ENCODE measurements around the gene LEF1.

The LEF1 gene

GRCh38 chr4:108087293-108087967 lies 81.3 kb downstream of the LEF1 start:
- Histone ChIP-seq H3K27me3 (no peaks in the 10 kb centered on the region), H3K36me3 (no peaks in the 10 kb centered on the region), H3K9me3 (no peaks in the 10 kb centered on the region), H3K4me1 (no peaks in the 10 kb centered on the region), H3K4me3 (no peak overlapping the region), H3K27ac (no peak overlapping the region)
- DNase-seq, result no peak
- no peak for TF ChIP-seq CTCF (IDR thresholded peaks at IDR 0.05)
- intact Hi-C loops (cut with DNase I; ENCODE audit: low total_unique reads), result no loop called here

GRCh38 chr4:108081256-108081655 lies 87.5 kb downstream of the LEF1 start:
- intact Hi-C loops (cut with DNase I; ENCODE audit: low total_unique reads), result no loop called here
- TF ChIP-seq CTCF (IDR thresholded peaks at IDR 0.05), result no peak
- Histone ChIP-seq H3K4me3 (no peak overlapping the region), H3K27me3 (no peaks in the 10 kb centered on the region), H3K36me3 (no peaks in the 10 kb centered on the region), H3K9me3 (no peaks in the 10 kb centered on the region), H3K4me1 (no peaks in the 10 kb centered on the region), H3K27ac (no peak overlapping the region)
- no peak for DNase-seq

DNA sequence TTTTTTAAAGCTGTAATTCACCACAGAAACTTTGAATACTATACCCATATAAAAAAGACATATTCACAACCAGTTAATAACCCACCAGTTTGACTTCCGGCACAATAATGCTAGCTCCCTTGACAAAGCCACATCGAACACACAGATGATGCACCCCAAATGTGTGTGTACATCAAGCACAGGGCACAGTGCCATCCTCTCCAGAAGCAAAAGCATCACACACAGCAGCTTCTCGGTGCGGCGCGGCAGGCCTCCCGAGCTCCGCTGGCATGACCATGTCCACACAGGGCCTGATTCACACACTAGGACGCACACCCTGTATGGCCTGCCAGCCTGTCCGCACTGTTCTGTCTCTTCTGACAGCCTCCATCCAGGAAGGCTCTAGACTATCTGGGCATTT lies 88.0 kb downstream of the LEF1 start:
- Histone ChIP-seq H3K9me3 (no peaks in the 10 kb centered on the region), H3K4me1 (no peaks in the 10 kb centered on the region), H3K4me3 (no peak overlapping the region), H3K27ac (no peak overlapping the region), H3K36me3 (no peaks in the 10 kb centered on the region), H3K27me3 (no peaks in the 10 kb centered on the region)
- no peak for DNase-seq
- TF ChIP-seq CTCF (IDR thresholded peaks at IDR 0.05), result no peak
- intact Hi-C loops (cut with DNase I; ENCODE audit: low total_unique reads), result no loop called here

- Histone ChIP-seq H3K4me3 (no peak overlapping the region), H3K36me3 (no peaks in the 10 kb centered on the region), H3K9me3 (no peaks in the 10 kb centered on the region), H3K27me3 (no peaks in the 10 kb centered on the region), H3K27ac (no peak overlapping the region), H3K4me1 (no peaks in the 10 kb centered on the region)
- intact Hi-C loops (cut with DNase I; ENCODE audit: low total_unique reads), result no loop called here
- no peak for DNase-seq
- no peak for TF ChIP-seq CTCF (IDR thresholded peaks at IDR 0.05)
Measured at GRCh38 chr4:108078024-108078733, 90.6 kb downstream of the LEF1 start.

DNA sequence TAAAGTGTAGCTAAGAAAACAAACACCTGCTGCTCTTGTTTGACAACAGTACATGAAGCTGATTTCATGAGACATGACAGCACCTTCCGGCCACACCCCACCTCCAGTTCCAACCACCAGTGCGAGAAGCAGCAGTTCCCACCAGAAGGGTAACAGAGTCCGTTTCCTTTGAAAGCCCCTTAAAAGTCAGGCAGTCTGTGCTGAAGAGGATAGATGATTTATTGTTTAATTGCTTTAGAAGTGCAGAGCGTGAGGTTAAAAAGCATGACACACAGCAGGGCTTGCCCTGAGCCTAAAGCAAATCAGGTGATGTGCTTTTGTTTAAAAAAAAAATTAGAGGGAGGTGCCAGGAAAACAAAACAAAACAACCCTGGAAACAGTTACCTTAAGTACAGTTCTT lies 96.4 kb downstream of the LEF1 start:
- no peak for TF ChIP-seq CTCF (IDR thresholded peaks at IDR 0.05)
- no peaks in the 10 kb centered on the region for H3K9me3 ChIP-seq
- H3K4me3 ChIP-seq, result no peak overlapping the region
- no peaks in the 10 kb centered on the region for H3K4me1 ChIP-seq
- intact Hi-C loops (cut with DNase I; ENCODE audit: low total_unique reads), result no loop called here
- H3K36me3 ChIP-seq, result no peaks in the 10 kb centered on the region
- DNase-seq, result no peak
- no peaks in the 10 kb centered on the region for H3K27me3 ChIP-seq
- H3K27ac ChIP-seq, result no peak overlapping the region
